ENCODE results near the gene TSC22D2.

The TSC22D2 gene

GRCh38 chr3:150458001-150458400 lies 49.9 kb downstream of the TSC22D2 start (continued):
- TF ChIP-seq ESRRG (CRISPR knock-in tag; IDR thresholded peaks at IDR 0.05) (no peak), CSRNP3 (CRISPR knock-in tag; IDR thresholded peaks at IDR 0.05) (no peak)

- ATAC-seq: no peak
These were observed 52.4 kb downstream of the TSC22D2 start for GRCh38 chr3:150460484-150460883.

GRCh38 chr3:150461399-150461798 lies 53.3 kb downstream of the TSC22D2 start:
- ATAC-seq: no peak

More at GRCh38 chr3:150460484-150460883, 52.4 kb downstream of the TSC22D2 start:
- no peak for TF ChIP-seq PATZ1 (CRISPR knock-in tag; IDR thresholded peaks at IDR 0.05; ENCODE audit: borderline replicate concordance)
- no peak for TF ChIP-seq CSRNP3 (CRISPR knock-in tag; IDR thresholded peaks at IDR 0.05)
- TF ChIP-seq TCF4 (CRISPR knock-in tag; IDR thresholded peaks at IDR 0.05; ENCODE audit: borderline replicate concordance): no peak

GRCh38 chr3:150462108-150462507 lies 54.0 kb downstream of the TSC22D2 start:
- no peak for TF ChIP-seq CSRNP3 (CRISPR knock-in tag; IDR thresholded peaks at IDR 0.05)
- no peak for TF ChIP-seq ZNF8 (CRISPR knock-in tag; IDR thresholded peaks at IDR 0.05)
- no peak for TF ChIP-seq ARNTL (CRISPR knock-in tag; IDR thresholded peaks at IDR 0.05; ENCODE audit: borderline replicate concordance, low read depth)
- no peak for TF ChIP-seq OSR1 (CRISPR knock-in tag; IDR thresholded peaks at IDR 0.05)
- no peak for TF ChIP-seq PPARA (CRISPR knock-in tag; IDR thresholded peaks at IDR 0.05; ENCODE audit: borderline replicate concordance)
- no peak for TF ChIP-seq ZC3H10 (CRISPR knock-in tag; IDR thresholded peaks at IDR 0.05)
- no peak for TF ChIP-seq ISL1 (CRISPR knock-in tag; IDR thresholded peaks at IDR 0.05)
- no peak for TF ChIP-seq ZFP3 (CRISPR knock-in tag; IDR thresholded peaks at IDR 0.05)
- no peak for TF ChIP-seq TOX (CRISPR knock-in tag; IDR thresholded peaks at IDR 0.05; ENCODE audit: borderline replicate concordance)
- no peak; the same call in 1 of the 2 replicates for TF ChIP-seq PATZ1 (CRISPR knock-in tag; IDR thresholded peaks at IDR 0.05; ENCODE audit: borderline replicate concordance)
- TF ChIP-seq SNAI2 (CRISPR knock-in tag; IDR thresholded peaks at IDR 0.05): no peak
- no peak for TF ChIP-seq CSDC2 (CRISPR knock-in tag; IDR thresholded peaks at IDR 0.05)
- ATAC-seq: no peak

More at GRCh38 chr3:150461399-150461798, 53.3 kb downstream of the TSC22D2 start:
- TF ChIP-seq GLIS3 (CRISPR knock-in tag; IDR thresholded peaks at IDR 0.05) (0 out of 2 replicates have a peak, but pooled peaks have one; percentile 23), ZNF565 (CRISPR knock-in tag; conservative IDR thresholded peaks at IDR 0.05; ENCODE audit: low read depth) (no peak), ZNF8 (CRISPR knock-in tag; IDR thresholded peaks at IDR 0.05) (no peak)

- TF ChIP-seq TOX (CRISPR knock-in tag; IDR thresholded peaks at IDR 0.05; ENCODE audit: borderline replicate concordance): no peak
- TF ChIP-seq GLIS3 (CRISPR knock-in tag; IDR thresholded peaks at IDR 0.05): no peak
- no peak for TF ChIP-seq ISL1 (CRISPR knock-in tag; IDR thresholded peaks at IDR 0.05)
- no peak for ATAC-seq
These were observed 56.6 kb downstream of the TSC22D2 start for GRCh38 chr3:150464684-150465083.

- ATAC-seq: no peak
- no peak for TF ChIP-seq CSRNP3 (CRISPR knock-in tag; IDR thresholded peaks at IDR 0.05)
- no peak for TF ChIP-seq TCF4 (CRISPR knock-in tag; IDR thresholded peaks at IDR 0.05; ENCODE audit: borderline replicate concordance)
- TF ChIP-seq ZNF70 (CRISPR knock-in tag; IDR thresholded peaks at IDR 0.05): no peak
- TF ChIP-seq ARNTL (CRISPR knock-in tag; IDR thresholded peaks at IDR 0.05; ENCODE audit: borderline replicate concordance, low read depth): no peak
- no peak for TF ChIP-seq BACH2 (CRISPR knock-in tag; IDR thresholded peaks at IDR 0.05; ENCODE audit: borderline replicate concordance)
- TF ChIP-seq POU6F1 (CRISPR knock-in tag; IDR thresholded peaks at IDR 0.05; ENCODE audit: borderline replicate concordance, low read depth): no peak
These were observed 59.3 kb downstream of the TSC22D2 start for GRCh38 chr3:150467381-150467780.
